HepG2 (cell line): ENCODE measurements around the gene ERLEC1. TPM values are rescaled to one million over a fixed set of nuclear protein-coding genes. Genes with fewer than 3 reads are reported as not detected.
A peak's percentile ranks its signal among the peaks of the same experiment; 100 is the strongest.

Experiments
- CEBPG ChIP-seq: IDR thresholded peaks from 2 replicates; pipeline ENCODE4 v1.6.1; 2016
- DMAP1 ChIP-seq: IDR thresholded peaks from 2 replicates; pipeline ENCODE4 v1.6.1; 2016
- E2F1 ChIP-seq: sonication (generic); formaldehyde crosslinking; IDR thresholded peaks from 2 replicates; pipeline ENCODE4 v1.5.0; 2020; ENCODE audit warnings: missing genetic modification reagents
- GABPA ChIP-seq, 2 experiments: IDR thresholded peaks; 2 replicates each; pipeline ENCODE4 v1.6.1; 2011 to 2016; ENCODE audit warnings: low read depth in 2 of 2, low read length in 1 of 2, missing biosample characterization in 1 of 2, missing genetic modification characterization in 1 of 2
- HHEX ChIP-seq: IDR thresholded peaks from 2 replicates; pipeline ENCODE4 v1.6.1; 2016; ENCODE audit warnings: control low read depth
- IRF9 ChIP-seq: sonication (generic); formaldehyde crosslinking; IDR thresholded peaks from 2 replicates; pipeline ENCODE4 v1.8.0; 2022; ENCODE audit warnings: missing genetic modification reagents, mild to moderate bottlenecking, borderline replicate concordance
- MAZ ChIP-seq, 2 experiments: sonication (generic) in 1 of 2; formaldehyde crosslinking in 1 of 2; IDR thresholded peaks; 2 replicates each; pipeline versions ENCODE4 v1.5.0 to v1.6.1; 2012 to 2020; ENCODE audit warnings: low read depth in 2 of 2, mild to moderate bottlenecking in 2 of 2, borderline replicate concordance in 1 of 2, improper control_type of control experiment in 1 of 2, low read length in 1 of 2, missing genetic modification reagents in 1 of 2, moderate library complexity in 1 of 2
- MLLT10 ChIP-seq: sonication (generic); formaldehyde crosslinking; IDR thresholded peaks from 2 replicates; pipeline ENCODE4 v1.4.0; 2020; ENCODE audit warnings: missing genetic modification reagents
- MLXIP ChIP-seq: sonication (generic); formaldehyde crosslinking; IDR thresholded peaks from 2 replicates; pipeline ENCODE4 v1.9.0; 2021; ENCODE audit warnings: missing genetic modification reagents, borderline replicate concordance
- NFATC3 ChIP-seq: sonication (generic); formaldehyde crosslinking; IDR thresholded peaks from 2 replicates; pipeline ENCODE4 v1.5.1; 2020; ENCODE audit warnings: mild to moderate bottlenecking, missing genetic modification reagents
- SALL2 ChIP-seq: sonication (generic); formaldehyde crosslinking; IDR thresholded peaks from 2 replicates; pipeline ENCODE4 v1.8.1; 2023; ENCODE audit warnings: mild to moderate bottlenecking, missing genetic modification reagents, inconsistent platforms
- SKI ChIP-seq: fragments of 450-650 bp; IDR thresholded peaks from one replicate; pipeline ENCODE4 v1.6.1; 2018; ENCODE audit warnings: mild to moderate bottlenecking; ENCODE audit not compliant: partially characterized antibody
- TBX2 ChIP-seq: sonication (generic); formaldehyde crosslinking; IDR thresholded peaks from 2 replicates; pipeline ENCODE4 v1.5.0; 2020; ENCODE audit warnings: missing genetic modification reagents, mild to moderate bottlenecking, borderline replicate concordance
- ZBTB49 ChIP-seq: sonication (generic); formaldehyde crosslinking; IDR thresholded peaks from 2 replicates; pipeline ENCODE4 v1.4.0; 2020; ENCODE audit warnings: missing genetic modification reagents, borderline replicate concordance
- ZFP62 ChIP-seq: sonication (generic); formaldehyde crosslinking; IDR thresholded peaks from 2 replicates; pipeline ENCODE4 v1.4.0; 2020; ENCODE audit warnings: missing genetic modification reagents
- ZFY ChIP-seq: sonication (generic); formaldehyde crosslinking; IDR thresholded peaks from 2 replicates; pipeline ENCODE4 v1.4.0; 2020; ENCODE audit warnings: missing genetic modification reagents
- ZNF292 ChIP-seq: sonication (generic); formaldehyde crosslinking; IDR thresholded peaks from 2 replicates; pipeline ENCODE4 v1.8.1; 2022; ENCODE audit warnings: mild to moderate bottlenecking, low read depth, missing genetic modification reagents, borderline replicate concordance
- ZNF468 ChIP-seq: sonication (generic); formaldehyde crosslinking; IDR thresholded peaks from 2 replicates; pipeline ENCODE4 v1.8.0; 2022; ENCODE audit warnings: mild to moderate bottlenecking, moderate library complexity, missing genetic modification reagents
- ZNF704 ChIP-seq: sonication (generic); formaldehyde crosslinking; IDR thresholded peaks from 2 replicates; pipeline ENCODE4 v1.8.1; 2023; ENCODE audit warnings: mild to moderate bottlenecking, inconsistent platforms, moderate library complexity, missing genetic modification reagents, borderline replicate concordance
- polyA plus RNA-seq, 8 experiments: library from polyadenylated mRNA; depleted of rRNA in 3 of 8; stranded (reverse) in 7 of 8; unstranded in 1 of 8; fragments of >200 nt; fragmentation: Illumina TruSeq in 4 of 8; extraction: Trizol in 4 of 8; gene quantifications; 2 replicates each; pipeline versions ENCODE4 v1.2.1 to v1.2.3, GENCODE V29; 2011 to 2016; ENCODE audit warnings: low read depth in 4 of 8, missing spikeins in 1 of 8, mixed read lengths in 1 of 8; ENCODE audit not compliant: insufficient read depth in 1 of 8
- total RNA-seq, 5 experiments: library from RNA; depleted of rRNA; stranded (reverse); fragments of >200 nt; fragmentation: Illumina TruSeq; extraction: Trizol; gene quantifications; 2 replicates each; pipeline ENCODE4 v1.2.3, GENCODE V29; 2016; ENCODE audit warnings: low read depth in 1 of 5

Gene ERLEC1
- total and polyA plus RNA-seq, 2 of the 13 experiments (the other 11 are each of a cell fraction or from before 2014, with no cell fraction given): 87.3 to 88.4 TPM

- TF ChIP-seq MAZ (IDR thresholded peaks at IDR 0.05; ENCODE audit: borderline replicate concordance, low read depth, low read length) (peak; percentile 97), MAZ (CRISPR knock-in tag; IDR thresholded peaks at IDR 0.05; ENCODE audit: low read depth) (peak; percentile 99), ZNF704 (CRISPR knock-in tag) (no peak), SKI (peak; percentile 76), ZNF468 (CRISPR knock-in tag) (no peak), E2F1 (CRISPR knock-in tag) (peak; percentile 75), DMAP1 (peak; percentile 99), ZBTB49 (CRISPR knock-in tag) (no peak), MLLT10 (CRISPR knock-in tag) (no peak), MLXIP (CRISPR knock-in tag) (0 out of 2 replicates have a peak, but pooled peaks have one; percentile 60), GABPA (IDR thresholded peaks at IDR 0.05; ENCODE audit: low read depth, low read length) (peak; percentile 99), GABPA (CRISPR knock-in tag; IDR thresholded peaks at IDR 0.05; ENCODE audit: low read depth) (peak; percentile 100), CEBPG (CRISPR knock-in tag) (no peak), SALL2 (CRISPR knock-in tag) (peak; percentile 99), IRF9 (peak; percentile 77; the same call in 1 of the 2 replicates), TBX2 (CRISPR knock-in tag) (peak; percentile 96), ZNF292 (CRISPR knock-in tag) (peak; percentile 97), ZFY (peak; percentile 96), ZFP62 (CRISPR knock-in tag) (0 out of 2 replicates have a peak, but pooled peaks have one; percentile 87), NFATC3 (CRISPR knock-in tag) (peak; percentile 98), HHEX (no peak)
These were observed at the start of gene ERLEC1, which contains the start of gene ASB3 (continued) for GRCh38 chr2:53786705-53787613.
